Activated naive CD4-positive, alpha-beta T cell treated with anti-CD3 and anti-CD28 coated beads, Interleukin-2, amount 10 ng/mL, durations not matched to agents 7 days and 5 days (primary cell): ENCODE data around the gene SH3D21.

Source experiments
- CTCF ChIA-PET: fragments of 350-600 bp; sonication (Branson Sonifier 250); formaldehyde crosslinking; loops from one replicate; lab custom pipeline; 2021; ENCODE audit warnings: antibody characterized with exemption; lab: Charles Lee
- DNase-seq: peaks from one replicate; pipeline ENCODE4 v3.0.0-alpha.2; 2020
- H3K27ac Mint-ChIP-seq: one replicate; pipeline ENCODE4 v1.8.0; 2021; ENCODE audit warnings: mild to moderate bottlenecking, moderate library complexity, mixed read lengths
- H3K27me3 Mint-ChIP-seq: one replicate; pipeline ENCODE4 v1.8.0; 2021; ENCODE audit warnings: mild to moderate bottlenecking, mixed read lengths
- H3K36me3 Mint-ChIP-seq: one replicate; pipeline ENCODE4 v1.8.0; 2021; ENCODE audit warnings: mixed read lengths
- H3K4me1 Mint-ChIP-seq: one replicate; pipeline ENCODE4 v1.8.0; 2021; ENCODE audit warnings: mixed read lengths
- H3K4me3 Mint-ChIP-seq: one replicate; pipeline ENCODE4 v1.8.0; 2021; ENCODE audit warnings: mild to moderate bottlenecking, moderate library complexity, mixed read lengths
- H3K9me3 Mint-ChIP-seq: one replicate; pipeline ENCODE4 v1.8.0; 2021; ENCODE audit warnings: mixed read lengths

Gene SH3D21

DNA sequence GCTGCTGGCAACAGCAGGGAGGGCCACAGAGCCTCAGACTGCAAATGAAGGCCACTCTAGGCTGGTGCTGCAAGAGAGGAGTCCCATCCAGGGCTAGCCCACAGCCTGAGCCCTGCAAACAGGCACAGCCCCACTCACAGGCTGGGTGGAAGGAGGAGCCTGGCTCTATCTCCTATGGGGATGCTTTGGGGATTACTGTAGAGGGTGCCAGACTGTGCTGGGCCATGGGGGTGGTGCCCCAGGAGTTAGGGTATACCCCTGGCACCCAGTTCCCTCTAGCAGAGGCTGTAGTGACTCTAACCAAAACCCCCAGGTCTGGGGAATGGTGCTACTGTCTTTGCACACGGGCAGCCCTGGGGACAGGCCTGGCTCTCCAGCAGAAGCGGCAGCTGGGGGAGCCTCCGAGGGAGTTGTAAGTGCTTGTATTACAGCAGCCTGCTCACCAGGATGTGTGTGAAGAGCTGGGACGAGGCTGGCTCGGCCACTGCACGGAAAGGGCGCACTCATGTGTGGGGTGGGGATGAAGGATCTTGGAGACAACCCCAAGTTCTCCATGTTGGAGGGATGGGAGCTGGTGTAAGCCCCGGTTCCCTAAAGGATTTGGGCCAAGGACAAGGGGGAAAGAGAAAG, 40.7 kb downstream of the SH3D21 start:
- H3K36me3 Mint-ChIP-seq = peaks cover 34% of the 10 kb centered on the region
- H3K9me3 Mint-ChIP-seq = no peaks in the 10 kb centered on the region
- H3K4me1 Mint-ChIP-seq = peaks cover 19% of the 10 kb centered on the region
- no peak for DNase-seq
- peak overlapping the region; percentile 2 for H3K27ac Mint-ChIP-seq
- CTCF ChIA-PET = interaction anchor here (2.0 kb wide), 1 partner anchor 73 kb away, joined by 8 read pairs; no protein-coding TSS in a partner anchor
- H3K4me3 Mint-ChIP-seq = no peak overlapping the region
- H3K27me3 Mint-ChIP-seq = no peaks in the 10 kb centered on the region

DNA sequence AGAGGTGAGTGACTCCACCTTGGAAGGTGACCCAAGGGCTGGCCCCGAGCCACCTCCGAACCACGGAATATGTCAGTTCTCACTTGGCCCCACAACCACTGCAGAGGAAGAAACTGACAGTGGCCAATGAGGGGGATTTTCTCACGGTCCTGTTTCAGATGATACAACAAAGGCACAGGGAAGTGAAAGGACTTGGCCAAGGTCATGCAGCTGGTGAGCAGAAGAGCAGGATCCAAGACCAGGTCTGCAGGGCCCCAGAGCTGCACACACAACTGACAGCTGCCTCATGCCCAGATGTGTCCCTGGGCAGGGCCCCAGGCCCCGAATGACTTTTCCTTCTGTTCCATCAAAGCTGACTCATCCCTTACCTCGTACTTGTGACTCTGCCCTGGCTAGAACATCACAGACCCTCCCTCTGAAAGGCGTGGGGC, 43.1 kb downstream of the SH3D21 start:
- no peak overlapping the region for H3K4me3 Mint-ChIP-seq
- no peak for DNase-seq

DNA sequence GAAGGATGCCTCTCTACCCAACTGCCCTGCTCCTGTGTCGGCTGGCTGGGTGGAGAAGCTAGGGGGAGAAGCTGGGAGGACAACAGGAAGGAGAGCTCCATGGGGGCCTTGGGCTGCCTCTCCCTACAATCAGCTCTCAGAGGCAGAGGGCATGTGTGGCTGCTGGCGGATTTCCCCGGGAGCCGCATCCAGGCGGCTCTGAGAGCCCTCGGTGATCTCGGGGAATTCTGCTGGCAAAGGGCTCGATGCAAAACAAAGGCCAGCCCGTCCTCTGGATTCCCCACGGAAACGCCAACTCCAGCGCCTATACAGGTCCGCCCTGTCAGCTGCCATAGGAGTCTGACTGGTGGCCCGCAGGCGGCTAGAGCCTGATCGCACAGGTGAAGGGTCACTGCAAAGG, 43.7 kb downstream of the SH3D21 start:
- CTCF ChIA-PET = interaction anchor here (1.8 to 7.1 kb wide), 2 partner anchors 7 to 18 kb away, joined by 10 to 67 read pairs; no protein-coding TSS in a partner anchor
- no peak for DNase-seq
- H3K4me1 Mint-ChIP-seq = peaks cover 32% of the 10 kb centered on the region
- peaks cover 42% of the 10 kb centered on the region for H3K36me3 Mint-ChIP-seq
- H3K4me3 Mint-ChIP-seq = no peak overlapping the region
- no peaks in the 10 kb centered on the region for H3K9me3 Mint-ChIP-seq
- H3K27ac Mint-ChIP-seq = no peak overlapping the region
- no peaks in the 10 kb centered on the region for H3K27me3 Mint-ChIP-seq

More for the DNA sequence above, 43.1 kb downstream of the SH3D21 start:
- no peaks in the 10 kb centered on the region for H3K9me3 Mint-ChIP-seq
- peaks cover 41% of the 10 kb centered on the region for H3K36me3 Mint-ChIP-seq
- H3K27me3 Mint-ChIP-seq = no peaks in the 10 kb centered on the region
- CTCF ChIA-PET = interaction anchor here (7.1 kb wide), 1 partner anchor 19 kb away, joined by 67 read pairs; no protein-coding TSS in a partner anchor
- peaks cover 31% of the 10 kb centered on the region for H3K4me1 Mint-ChIP-seq
- peak overlapping the region; percentile 55 for H3K27ac Mint-ChIP-seq

DNA sequence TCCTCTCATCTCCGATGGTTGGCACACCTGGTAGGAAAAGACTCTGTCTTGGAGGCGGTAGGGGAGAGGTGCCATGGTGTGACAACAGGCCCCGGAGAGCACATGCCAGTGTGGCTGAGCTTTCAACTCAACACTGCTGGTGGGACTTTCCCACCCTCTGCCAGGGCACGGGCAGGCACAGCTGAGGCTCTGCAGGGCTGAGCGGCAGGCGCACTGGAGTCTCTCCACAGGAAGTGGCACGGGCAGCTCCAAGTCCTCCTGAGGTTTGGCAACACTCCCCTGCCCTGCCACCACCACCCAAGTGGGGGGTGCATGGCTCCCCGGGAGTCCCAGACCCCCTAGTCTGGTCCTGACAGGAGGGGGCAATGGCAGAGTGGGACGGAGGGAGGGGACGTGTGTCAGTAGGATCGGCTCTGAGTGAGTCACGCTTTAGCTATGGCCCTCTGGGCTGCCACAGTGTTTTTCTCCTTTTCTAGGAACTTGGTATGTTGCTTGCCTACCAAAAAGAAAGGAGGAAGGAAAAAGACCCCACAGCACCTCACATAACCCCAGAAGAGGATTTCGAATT, 44.6 kb downstream of the SH3D21 start:
- H3K4me1 Mint-ChIP-seq = peaks cover 32% of the 10 kb centered on the region
- no peaks in the 10 kb centered on the region for H3K9me3 Mint-ChIP-seq
- CTCF ChIA-PET = interaction anchor here (0.7 to 7.1 kb wide), 7 partner anchors 8 to 74 kb away, joined by 3 to 67 read pairs (median 5); no protein-coding TSS in a partner anchor
- H3K27me3 Mint-ChIP-seq = no peaks in the 10 kb centered on the region
- H3K4me3 Mint-ChIP-seq = no peak overlapping the region
- H3K36me3 Mint-ChIP-seq = peaks cover 36% of the 10 kb centered on the region
- DNase-seq = peak; percentile 59
- peak overlapping the region; percentile 73 for H3K27ac Mint-ChIP-seq

DNA sequence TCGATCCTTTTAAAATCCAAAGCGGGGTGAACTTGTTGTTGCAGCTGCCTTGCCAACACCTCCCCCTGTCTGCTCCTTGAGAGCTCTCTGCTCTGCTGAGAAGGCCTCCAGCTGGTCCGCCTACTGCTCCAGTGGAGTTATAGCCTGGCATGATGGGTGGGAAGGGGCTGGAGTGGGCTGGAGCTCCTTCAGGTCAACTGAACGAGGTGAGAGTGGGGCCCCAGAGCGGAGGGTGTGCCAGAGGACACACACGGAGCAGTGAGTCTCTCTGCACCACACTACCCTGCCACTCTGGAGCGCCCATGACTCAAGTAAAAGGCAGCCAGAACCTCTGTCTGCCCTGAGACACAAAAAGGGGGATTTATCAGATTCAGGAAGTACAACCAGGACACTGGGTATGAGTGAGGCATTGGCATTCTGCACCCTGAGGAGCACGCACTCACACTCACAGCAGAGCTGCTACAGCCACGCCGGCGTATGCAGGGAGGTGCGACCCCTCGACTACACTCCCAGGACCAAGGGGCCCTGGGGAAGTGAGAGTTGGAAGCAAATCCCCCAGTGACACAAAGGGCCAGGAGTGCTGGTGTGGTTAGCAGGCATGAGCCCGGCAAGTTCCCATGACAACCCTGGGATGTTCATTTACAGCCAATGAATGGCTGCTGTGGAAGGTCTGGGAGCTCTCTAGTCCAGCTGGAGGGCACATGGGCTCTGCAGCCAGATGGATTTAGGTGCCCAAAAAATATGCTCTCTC, 45.2 kb downstream of the SH3D21 start:
- Mint-ChIP-seq H3K4me3 (no peak overlapping the region), H3K9me3 (no peaks in the 10 kb centered on the region), H3K4me1 (peaks cover 32% of the 10 kb centered on the region), H3K36me3 (peaks cover 33% of the 10 kb centered on the region), H3K27ac (peak overlapping the region; percentile 73), H3K27me3 (no peaks in the 10 kb centered on the region)
- DNase-seq = no peak
- CTCF ChIA-PET = interaction anchor here (0.7 to 7.1 kb wide), 9 partner anchors 9 to 73 kb away, joined by 3 to 67 read pairs (median 5); no protein-coding TSS in a partner anchor

DNA sequence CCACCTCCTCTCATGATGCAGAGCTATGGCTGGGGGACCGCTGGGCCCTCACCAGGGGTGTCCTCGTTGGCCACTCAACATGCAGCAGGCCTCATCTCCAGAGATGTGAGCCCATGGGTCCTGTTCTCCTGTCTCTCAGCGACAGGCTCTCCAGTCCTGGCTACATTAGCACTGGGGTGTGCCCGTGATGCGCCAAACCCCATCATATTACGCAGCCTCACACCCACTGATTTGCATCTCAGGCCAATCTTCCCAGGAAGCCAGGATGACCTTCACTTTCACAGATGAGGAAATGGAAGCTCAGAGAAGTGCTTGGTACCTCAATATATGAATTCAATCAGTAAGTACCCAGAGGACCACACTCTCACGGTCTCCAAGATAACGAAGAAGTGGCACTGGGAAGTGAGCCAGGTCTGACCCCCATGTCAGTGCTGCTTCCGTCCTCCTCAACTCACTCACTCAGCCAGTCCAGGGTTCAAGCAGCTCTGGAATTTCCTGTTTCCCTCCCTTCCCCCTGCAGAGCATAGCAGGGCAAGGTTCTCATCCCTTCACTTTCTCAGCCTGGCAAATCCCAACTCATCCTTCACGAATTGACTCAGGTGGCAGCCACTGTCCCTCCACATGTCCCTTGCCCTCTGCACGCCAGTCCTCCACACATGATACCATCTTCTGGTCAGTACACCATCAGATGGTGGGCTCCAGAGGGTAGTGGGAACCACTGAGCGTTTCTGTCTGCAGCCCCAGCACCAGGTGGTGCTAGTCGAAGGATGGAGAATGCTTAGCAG, 46.1 kb downstream of the SH3D21 start:
- no peaks in the 10 kb centered on the region for H3K9me3 Mint-ChIP-seq
- CTCF ChIA-PET = interaction anchor here (0.7 to 7.1 kb wide), 5 partner anchors 9 to 44 kb away, joined by 3 to 67 read pairs (median 6); no protein-coding TSS in a partner anchor
- no peak for DNase-seq
- peak overlapping the region; percentile 35 for H3K27ac Mint-ChIP-seq
- H3K4me3 Mint-ChIP-seq = no peak overlapping the region
- no peaks in the 10 kb centered on the region for H3K27me3 Mint-ChIP-seq
- peaks cover 30% of the 10 kb centered on the region for H3K36me3 Mint-ChIP-seq
- peaks cover 32% of the 10 kb centered on the region for H3K4me1 Mint-ChIP-seq

DNA sequence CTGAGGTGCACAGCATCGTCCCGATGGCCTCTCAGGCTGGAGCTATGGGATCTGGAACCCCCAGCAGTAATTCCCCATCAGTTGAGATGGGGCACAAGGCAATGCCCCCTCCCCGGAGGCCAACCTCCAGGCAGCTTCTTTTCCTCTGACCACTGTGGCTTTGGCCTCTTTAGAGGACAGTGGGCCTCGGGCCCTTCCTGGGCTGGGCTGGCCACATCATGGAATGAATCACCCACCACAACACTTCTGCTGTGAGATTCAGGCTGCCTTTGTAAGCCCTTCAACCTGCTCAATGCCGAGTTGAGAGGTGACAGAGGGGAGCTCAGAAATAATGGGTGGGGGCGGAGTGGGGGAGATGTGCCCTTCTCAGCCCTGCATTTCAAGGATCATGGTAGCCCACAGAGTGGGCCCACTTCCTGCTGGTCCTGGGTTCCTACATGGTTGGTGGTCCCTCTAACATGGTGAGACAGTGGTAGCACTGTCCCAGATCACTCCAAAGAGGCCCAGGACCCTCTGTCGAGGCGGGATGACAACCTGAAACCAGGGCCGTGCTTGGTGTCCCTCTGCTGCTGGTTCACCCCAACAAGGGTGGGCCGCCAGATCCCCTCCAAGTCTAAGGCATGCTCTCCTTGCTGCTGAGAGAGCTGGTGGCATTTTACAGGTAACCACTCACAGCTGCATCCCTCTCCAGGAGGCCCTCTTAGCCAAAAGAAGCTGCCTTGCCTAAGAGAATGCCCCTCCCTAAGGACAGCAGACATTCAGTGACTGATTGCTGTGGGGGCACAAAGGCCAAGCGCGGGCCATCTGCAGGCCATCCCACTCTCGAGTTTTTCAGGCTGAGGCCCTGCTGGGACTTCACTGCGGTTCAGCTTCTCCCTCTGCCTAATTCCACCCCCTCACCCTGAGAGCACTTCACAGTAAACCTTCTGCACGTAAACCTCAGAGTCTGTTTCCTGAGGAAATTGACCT, 47.0 kb downstream of the SH3D21 start:
- no peak for DNase-seq
- Mint-ChIP-seq H3K36me3 (peaks cover 29% of the 10 kb centered on the region), H3K4me1 (peaks cover 33% of the 10 kb centered on the region), H3K27me3 (no peaks in the 10 kb centered on the region), H3K9me3 (no peaks in the 10 kb centered on the region), H3K27ac (peak overlapping the region; percentile 35), H3K4me3 (no peak overlapping the region)
- CTCF ChIA-PET = interaction anchor here (1.4 to 7.1 kb wide), 4 partner anchors 10 to 67 kb away, joined by 3 to 67 read pairs (median 8); no protein-coding TSS in a partner anchor

DNA sequence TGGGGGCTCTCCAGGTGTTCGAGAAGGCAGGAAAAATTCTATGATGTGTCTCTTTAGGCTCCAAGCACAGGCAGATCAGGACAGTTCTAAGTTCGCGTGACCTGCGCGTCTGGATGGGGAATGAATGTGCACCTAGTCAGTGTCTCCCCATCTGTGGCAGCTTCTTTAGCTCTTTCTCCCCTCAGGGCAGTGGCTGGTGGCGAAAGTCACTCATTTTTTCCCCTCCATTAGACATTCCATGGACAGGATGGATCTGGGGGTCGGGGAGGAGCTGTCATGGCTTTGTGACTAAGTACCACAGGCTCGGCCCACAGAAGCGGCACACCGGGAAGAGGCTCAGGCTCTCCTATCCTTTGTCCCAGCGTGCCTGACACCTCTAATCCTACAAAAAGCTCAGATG, 48.3 kb downstream of the SH3D21 start:
- Mint-ChIP-seq H3K4me1 (peaks cover 42% of the 10 kb centered on the region), H3K4me3 (no peak overlapping the region), H3K36me3 (peaks cover 32% of the 10 kb centered on the region), H3K27ac (peak overlapping the region; percentile 45), H3K27me3 (no peaks in the 10 kb centered on the region), H3K9me3 (no peaks in the 10 kb centered on the region)
- CTCF ChIA-PET = interaction anchor here (1.4 to 7.1 kb wide), 4 partner anchors 12 to 65 kb away, joined by 3 to 67 read pairs (median 4); no protein-coding TSS in a partner anchor
- no peak for DNase-seq

DNA sequence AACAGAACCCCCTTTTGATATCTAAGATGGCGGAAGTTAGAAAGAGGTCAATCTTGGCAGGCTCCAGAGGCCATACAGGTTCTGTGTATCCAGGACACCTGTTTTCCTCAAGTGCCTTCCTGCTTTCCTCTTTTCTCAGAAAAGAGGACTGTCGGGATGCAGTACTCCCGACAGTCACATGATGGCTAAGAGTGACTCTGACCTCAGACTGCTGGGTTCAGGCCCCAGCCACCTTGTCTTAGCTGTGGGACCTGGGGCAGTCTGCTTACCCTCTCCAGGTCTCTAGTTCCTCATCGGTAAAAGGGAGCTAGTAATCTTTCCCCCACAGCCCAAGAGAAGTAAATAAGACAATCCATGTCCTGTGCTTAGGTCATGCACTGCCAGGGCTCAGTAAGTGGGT, 49.6 kb downstream of the SH3D21 start:
- H3K27me3 Mint-ChIP-seq = no peaks in the 10 kb centered on the region
- no peaks in the 10 kb centered on the region for H3K9me3 Mint-ChIP-seq
- H3K4me1 Mint-ChIP-seq = peaks cover 44% of the 10 kb centered on the region
- CTCF ChIA-PET = interaction anchor here (7.1 kb wide), 1 partner anchor 13 kb away, joined by 67 read pairs; no protein-coding TSS in a partner anchor
- no peak for DNase-seq
- no peak overlapping the region for H3K4me3 Mint-ChIP-seq
- H3K27ac Mint-ChIP-seq = no peak overlapping the region
- H3K36me3 Mint-ChIP-seq = peaks cover 42% of the 10 kb centered on the region

DNA sequence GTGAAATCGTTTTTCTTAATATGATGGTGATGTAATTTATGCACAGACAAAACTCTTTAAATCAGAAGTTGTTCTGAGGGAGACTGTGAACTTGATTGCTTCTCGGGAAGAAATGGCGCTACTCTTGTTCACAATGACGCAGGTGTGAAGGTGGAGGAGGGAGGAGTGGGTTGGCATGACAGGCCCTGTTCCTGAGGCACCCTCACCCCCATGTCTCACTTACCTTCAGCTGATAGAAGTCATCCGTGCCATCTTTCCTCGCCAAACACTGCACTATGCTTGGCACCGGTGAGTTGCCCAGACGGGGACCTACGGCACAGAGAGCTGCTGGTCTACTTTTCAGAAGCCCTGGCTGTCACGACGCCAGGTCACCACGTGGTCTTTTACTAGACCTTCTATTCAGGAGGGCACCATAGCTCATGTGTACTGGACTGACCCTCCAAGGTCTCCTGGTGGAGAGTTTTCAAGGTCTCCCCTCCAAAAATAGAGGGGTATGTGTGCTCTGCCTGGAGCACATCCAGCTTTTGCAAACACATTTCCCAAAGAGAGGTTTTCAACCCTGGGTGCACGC, 52.4 kb downstream of the SH3D21 start:
- peaks cover 31% of the 10 kb centered on the region for H3K4me1 Mint-ChIP-seq

DNA sequence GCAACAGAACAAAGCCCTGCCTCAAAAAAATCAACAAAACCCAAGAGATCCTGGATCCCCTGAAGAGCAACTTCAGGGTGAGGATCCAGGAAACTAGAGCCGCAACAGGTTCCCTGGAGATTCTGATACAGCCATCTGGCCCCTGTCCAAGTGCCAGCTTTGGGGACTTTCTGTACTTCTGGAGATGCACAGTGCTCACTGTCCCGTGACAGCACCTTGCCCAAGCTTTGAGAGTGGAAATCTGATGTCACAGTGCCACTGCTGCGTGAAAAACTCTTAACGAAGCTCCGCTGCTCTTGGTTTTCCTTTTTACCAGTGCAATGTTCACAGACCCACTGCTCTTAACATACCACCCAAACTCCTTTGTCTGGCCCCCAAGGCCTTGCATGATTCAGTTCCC, 53.2 kb downstream of the SH3D21 start:
- Mint-ChIP-seq H3K36me3 (peaks cover 47% of the 10 kb centered on the region), H3K27me3 (no peaks in the 10 kb centered on the region), H3K4me1 (peaks cover 26% of the 10 kb centered on the region), H3K9me3 (no peaks in the 10 kb centered on the region), H3K4me3 (no peak overlapping the region), H3K27ac (peak overlapping the region; percentile 95)
- DNase-seq = no peak
- CTCF ChIA-PET = interaction anchor here (1.1 to 1.3 kb wide), 2 partner anchors 10 to 17 kb away, joined by 5 read pairs; no protein-coding TSS in a partner anchor

More for the DNA sequence above, 52.4 kb downstream of the SH3D21 start:
- Mint-ChIP-seq H3K4me3 (no peak overlapping the region), H3K9me3 (no peaks in the 10 kb centered on the region), H3K36me3 (peaks cover 53% of the 10 kb centered on the region), H3K27me3 (no peaks in the 10 kb centered on the region), H3K27ac (peak overlapping the region; percentile 95)
- CTCF ChIA-PET = interaction anchor here (1.1 to 2.3 kb wide), 3 partner anchors 10 to 16 kb away, joined by 5 to 7 read pairs (median 5); no protein-coding TSS in a partner anchor
- DNase-seq = no peak

DNA sequence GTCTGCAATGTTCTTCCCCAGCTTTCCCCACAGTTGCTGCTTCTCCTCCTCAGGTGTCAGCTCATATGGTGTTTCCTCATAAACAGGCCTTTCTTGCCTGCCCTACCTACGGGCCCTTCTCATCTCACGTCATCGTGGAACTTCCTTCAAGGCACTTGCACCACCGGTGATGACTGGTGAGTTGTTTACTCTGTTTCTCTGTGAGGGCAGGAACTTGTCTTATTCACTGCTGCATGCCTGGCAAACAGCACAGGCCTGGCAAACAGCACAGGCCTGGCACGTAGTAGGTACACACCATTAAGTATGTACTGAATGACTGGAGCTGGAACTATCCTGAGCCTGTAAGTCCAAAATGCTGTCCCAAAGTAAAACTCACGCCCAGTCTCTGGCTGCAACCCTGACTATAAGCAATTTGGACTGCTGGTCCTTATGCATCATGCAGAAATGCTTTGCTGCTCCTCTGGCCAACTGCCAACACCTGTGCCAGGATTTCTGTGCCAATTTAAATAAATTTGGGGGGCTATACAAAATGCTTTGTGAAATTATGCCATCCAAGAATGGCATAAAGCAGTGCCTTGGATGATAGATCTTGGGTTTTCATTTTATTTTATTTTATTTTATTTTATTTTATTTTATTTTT, 53.9 kb downstream of the SH3D21 start:
- no peak overlapping the region for H3K4me3 Mint-ChIP-seq
- H3K9me3 Mint-ChIP-seq = no peaks in the 10 kb centered on the region
- CTCF ChIA-PET = interaction anchor here (1.1 to 1.6 kb wide), 3 partner anchors 9 to 27 kb away, joined by 5 to 6 read pairs (median 5); no protein-coding TSS in a partner anchor
- peaks cover 26% of the 10 kb centered on the region for H3K4me1 Mint-ChIP-seq
- DNase-seq = peak; percentile 55
- H3K27ac Mint-ChIP-seq = peak overlapping the region; percentile 95
- H3K27me3 Mint-ChIP-seq = no peaks in the 10 kb centered on the region
- peaks cover 44% of the 10 kb centered on the region for H3K36me3 Mint-ChIP-seq
